Osteoblast (primary cell): Measurements from ENCODE around the gene CTNNA2. TPM values are rescaled to one million over a fixed set of nuclear protein-coding genes. Genes with fewer than 3 reads are reported as not detected.

ENCODE experiments used
- DNase-seq: peaks from one replicate; pipeline ENCODE4 v3.0.0; 2011; ENCODE audit warnings: low spot score, mixed read lengths; ENCODE audit not compliant: insufficient read length; ENCODE audit errors: missing footprints
- H2AFZ ChIP-seq: 2 replicates; pipeline ENCODE4 v1.6.0; 2011; ENCODE audit warnings: mild to moderate bottlenecking, low read length
- H3K27ac ChIP-seq: 2 replicates; pipeline ENCODE4 v1.5.1; 2011; ENCODE audit warnings: mild to moderate bottlenecking, low read depth, low read length, moderate library complexity
- H3K27me3 ChIP-seq: 2 replicates; pipeline ENCODE4 v1.6.0; 2012; ENCODE audit warnings: mild to moderate bottlenecking, control low read depth, inconsistent platforms, low read length, moderate library complexity; ENCODE audit not compliant: insufficient read depth
- H3K36me3 ChIP-seq: 2 replicates; pipeline ENCODE4 v1.5.1; 2011; ENCODE audit warnings: mild to moderate bottlenecking, low read length, control low read depth, moderate library complexity; ENCODE audit not compliant: insufficient read depth
- H3K4me1 ChIP-seq: 2 replicates; pipeline ENCODE4 v1.5.1; 2011; ENCODE audit warnings: mild to moderate bottlenecking, low read length, control low read depth, moderate library complexity; ENCODE audit not compliant: insufficient read depth
- H3K4me2 ChIP-seq: 2 replicates; pipeline ENCODE4 v1.6.0; 2011; ENCODE audit warnings: mild to moderate bottlenecking, low read length; ENCODE audit not compliant: insufficient read depth
- H3K4me3 ChIP-seq: fragments of 200-600 bp; sonication (generic); 3 replicates; pipeline ENCODE4 v1.5.1; 2012; ENCODE audit warnings: mild to moderate bottlenecking, low read length, inconsistent platforms; ENCODE audit not compliant: insufficient read depth
- H3K79me2 ChIP-seq: 2 replicates; pipeline ENCODE4 v1.6.0; 2012; ENCODE audit warnings: mild to moderate bottlenecking, low read length, control low read depth, inconsistent platforms; ENCODE audit not compliant: insufficient read depth
- H3K9me3 ChIP-seq: 2 replicates; pipeline ENCODE4 v1.5.1; 2011; ENCODE audit warnings: low read depth, low read length, control low read depth
- H4K20me1 ChIP-seq: 2 replicates; pipeline ENCODE4 v1.6.0; 2012; ENCODE audit warnings: mild to moderate bottlenecking, low read length, control low read depth; ENCODE audit not compliant: insufficient read depth
- total RNA-seq: library from RNA; depleted of rRNA; stranded (reverse); fragments of >200 nt; gene quantifications from 2 replicates; pipeline ENCODE4 v1.2.3, GENCODE V29; 2012
- TF ChIP-seq, protein P1 (sequence below): IDR thresholded peaks from 2 replicates; pipeline ENCODE4 v1.5.1; 2011; ENCODE audit warnings: mild to moderate bottlenecking, low read depth, low read length, moderate library complexity; ENCODE audit errors: extremely low read depth

CTNNA2 gene
- total RNA-seq, 1 donor: not detected

DNA sequence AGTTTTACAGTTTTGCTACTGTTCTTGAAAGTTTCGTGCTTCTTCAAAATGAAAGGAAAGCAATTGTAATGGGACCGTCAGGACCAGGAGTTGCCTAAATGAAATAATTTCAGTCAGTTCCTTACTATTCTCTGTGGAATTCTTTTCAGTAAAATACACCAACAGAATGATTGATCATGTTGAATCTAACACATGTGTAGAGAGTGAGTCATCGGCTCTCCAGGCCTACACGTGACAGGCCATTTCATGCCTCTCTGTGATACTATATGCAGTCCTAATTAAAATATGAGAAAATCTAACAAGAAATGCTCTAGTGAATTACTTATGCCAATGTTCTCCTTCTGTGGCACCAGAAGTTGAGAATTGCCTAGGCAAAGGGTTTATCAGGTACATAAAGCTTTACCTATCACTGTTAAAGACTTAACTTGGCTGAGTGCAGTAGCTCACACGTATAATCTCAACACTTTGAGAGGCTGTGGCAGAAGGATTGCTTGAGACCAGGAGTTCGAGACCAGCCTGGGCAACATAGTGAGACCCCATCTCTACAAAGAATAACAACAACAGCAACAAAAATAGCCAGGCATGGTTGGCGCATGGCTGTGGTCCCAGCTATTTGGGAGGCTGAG, 592.3 kb downstream of the CTNNA2 start:
- Histone ChIP-seq H3K27me3 (no peaks in the 10 kb centered on the region), H2AFZ (no peak overlapping the region), H3K27ac (no peak overlapping the region), H3K4me2 (no peak overlapping the region), H3K9me3 (no peaks in the 10 kb centered on the region), H3K36me3 (no peaks in the 10 kb centered on the region), H3K79me2 (no peaks in the 10 kb centered on the region), H4K20me1 (no peaks in the 10 kb centered on the region), H3K4me3 (no peak overlapping the region), H3K4me1 (peaks cover 5% of the 10 kb centered on the region)
- TF ChIP-seq, protein P1, sequence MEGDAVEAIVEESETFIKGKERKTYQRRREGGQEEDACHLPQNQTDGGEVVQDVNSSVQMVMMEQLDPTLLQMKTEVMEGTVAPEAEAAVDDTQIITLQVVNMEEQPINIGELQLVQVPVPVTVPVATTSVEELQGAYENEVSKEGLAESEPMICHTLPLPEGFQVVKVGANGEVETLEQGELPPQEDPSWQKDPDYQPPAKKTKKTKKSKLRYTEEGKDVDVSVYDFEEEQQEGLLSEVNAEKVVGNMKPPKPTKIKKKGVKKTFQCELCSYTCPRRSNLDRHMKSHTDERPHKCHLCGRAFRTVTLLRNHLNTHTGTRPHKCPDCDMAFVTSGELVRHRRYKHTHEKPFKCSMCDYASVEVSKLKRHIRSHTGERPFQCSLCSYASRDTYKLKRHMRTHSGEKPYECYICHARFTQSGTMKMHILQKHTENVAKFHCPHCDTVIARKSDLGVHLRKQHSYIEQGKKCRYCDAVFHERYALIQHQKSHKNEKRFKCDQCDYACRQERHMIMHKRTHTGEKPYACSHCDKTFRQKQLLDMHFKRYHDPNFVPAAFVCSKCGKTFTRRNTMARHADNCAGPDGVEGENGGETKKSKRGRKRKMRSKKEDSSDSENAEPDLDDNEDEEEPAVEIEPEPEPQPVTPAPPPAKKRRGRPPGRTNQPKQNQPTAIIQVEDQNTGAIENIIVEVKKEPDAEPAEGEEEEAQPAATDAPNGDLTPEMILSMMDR: no peak
- DNase-seq: no peak

DNA sequence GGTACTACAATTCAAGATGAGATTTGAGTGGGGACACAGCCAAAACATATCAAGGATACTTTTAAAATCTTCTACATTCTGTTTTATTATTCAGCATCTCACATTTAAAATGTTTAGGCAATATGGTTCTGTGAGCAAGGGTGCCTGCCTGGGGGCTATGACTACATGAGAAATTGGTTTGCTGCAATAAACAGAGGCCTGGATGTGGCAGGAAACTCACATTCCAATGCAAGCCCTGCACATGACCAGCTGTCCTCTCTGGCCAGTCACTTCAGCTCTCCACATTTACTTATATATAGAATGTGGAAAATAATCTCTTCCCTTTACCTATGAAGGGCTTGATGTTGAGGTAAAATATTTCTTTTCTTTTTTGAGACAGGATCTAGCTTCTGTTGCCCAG, 598.3 kb downstream of the CTNNA2 start:
- Histone ChIP-seq H3K9me3 (no peaks in the 10 kb centered on the region), H2AFZ (no peak overlapping the region), H3K4me3 (no peak overlapping the region), H3K27ac (no peak overlapping the region), H3K79me2 (no peaks in the 10 kb centered on the region), H3K4me2 (no peak overlapping the region), H3K4me1 (no peaks in the 10 kb centered on the region), H3K27me3 (no peaks in the 10 kb centered on the region), H4K20me1 (no peaks in the 10 kb centered on the region), H3K36me3 (no peaks in the 10 kb centered on the region)
- TF ChIP-seq, protein P1: no peak
- DNase-seq: no peak

DNA sequence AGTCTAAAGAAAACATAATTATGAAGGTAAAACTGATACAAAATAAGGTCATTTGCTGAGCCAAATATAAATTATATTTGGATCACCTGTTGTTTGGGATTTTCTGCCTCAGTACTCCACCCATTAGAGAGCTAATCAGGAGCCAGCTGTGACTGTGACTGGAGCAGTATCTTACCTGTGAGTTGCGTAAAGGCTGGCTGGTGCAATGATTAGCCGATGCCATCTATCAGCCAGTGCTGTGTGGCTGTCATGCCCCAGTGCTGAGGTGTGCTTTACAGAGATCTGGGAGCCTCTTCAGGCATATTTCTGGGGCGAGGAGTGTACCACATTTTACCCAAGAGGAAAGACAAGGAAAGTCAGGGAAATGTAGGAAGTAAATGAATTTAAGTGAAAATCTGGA, 599.9 kb downstream of the CTNNA2 start:
- TF ChIP-seq, protein P1: no peak
- no peak for DNase-seq
- no peaks in the 10 kb centered on the region for H3K4me1 ChIP-seq
- no peaks in the 10 kb centered on the region for H3K79me2 ChIP-seq
- no peaks in the 10 kb centered on the region for H3K27me3 ChIP-seq
- H4K20me1 ChIP-seq: no peaks in the 10 kb centered on the region
- H3K27ac ChIP-seq: no peak overlapping the region
- H3K9me3 ChIP-seq: no peaks in the 10 kb centered on the region
- no peak overlapping the region for H3K4me2 ChIP-seq
- H3K4me3 ChIP-seq: no peak overlapping the region
- H2AFZ ChIP-seq: no peak overlapping the region
- H3K36me3 ChIP-seq: no peaks in the 10 kb centered on the region

DNA sequence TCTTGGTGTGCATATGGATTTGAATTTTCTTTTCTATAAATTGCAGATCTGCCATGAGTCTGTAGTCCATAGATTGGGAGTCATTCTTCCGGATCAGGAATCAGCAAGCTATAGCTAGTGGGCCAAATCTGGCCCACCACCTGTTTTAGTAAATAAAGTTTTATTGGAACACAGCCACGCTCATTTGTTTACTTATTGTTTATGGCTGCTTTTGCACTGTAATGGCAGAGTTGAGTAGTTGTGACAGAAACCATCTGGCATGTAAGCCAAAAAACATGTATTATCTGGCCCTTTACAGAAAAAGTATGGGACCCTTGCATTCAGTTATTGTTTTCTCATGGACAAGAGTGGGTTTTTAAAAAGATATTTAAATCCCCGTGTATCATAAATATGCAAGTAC, 600.5 kb downstream of the CTNNA2 start:
- no peak overlapping the region for H3K27ac ChIP-seq
- no peak overlapping the region for H2AFZ ChIP-seq
- H4K20me1 ChIP-seq: no peaks in the 10 kb centered on the region
- H3K27me3 ChIP-seq: no peaks in the 10 kb centered on the region
- no peaks in the 10 kb centered on the region for H3K79me2 ChIP-seq
- TF ChIP-seq, protein P1: no peak
- no peak overlapping the region for H3K4me2 ChIP-seq
- no peaks in the 10 kb centered on the region for H3K4me1 ChIP-seq
- H3K4me3 ChIP-seq: no peak overlapping the region
- no peak for DNase-seq
- no peaks in the 10 kb centered on the region for H3K36me3 ChIP-seq
- no peaks in the 10 kb centered on the region for H3K9me3 ChIP-seq
